GM21515 (cell line): ENCODE measurements around the gene HAUS8.
"Not testable (repeated sequence)": the region's sequence is repeated elsewhere in the genome, so short reads cannot be mapped to it uniquely, and the experiment has no call there.

Experiments used
- ATAC-seq: cut with Tn5 transposase; IDR thresholded peaks from one replicate; pipeline ENCODE4 v1.9.1; 2021; ENCODE audit not compliant: unreplicated experiment

HAUS8 gene

GRCh38 chr19:17037184-17037583 lies 38.1 kb downstream of the HAUS8 start:
- ATAC-seq, result no peak

DNA sequence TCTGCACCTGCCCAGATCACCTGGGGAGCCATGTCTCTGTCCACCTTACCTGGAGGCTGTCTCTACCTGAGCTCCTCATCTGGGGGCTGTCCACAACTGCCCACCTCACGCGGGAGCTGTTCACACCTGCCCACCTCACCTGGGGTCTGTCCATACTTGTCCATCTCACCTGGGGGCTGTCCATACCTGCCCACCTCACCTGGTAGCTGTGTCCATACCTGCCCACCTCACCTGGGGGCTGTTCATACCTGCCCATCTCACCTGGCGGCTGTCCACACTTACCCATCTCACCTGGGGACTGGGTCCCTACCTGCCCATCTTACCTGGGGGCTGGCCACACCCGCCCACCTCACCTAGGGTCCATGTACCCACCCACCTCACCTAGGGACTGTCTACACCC lies 38.6 kb downstream of the HAUS8 start:
- ATAC-seq, result no peak

DNA sequence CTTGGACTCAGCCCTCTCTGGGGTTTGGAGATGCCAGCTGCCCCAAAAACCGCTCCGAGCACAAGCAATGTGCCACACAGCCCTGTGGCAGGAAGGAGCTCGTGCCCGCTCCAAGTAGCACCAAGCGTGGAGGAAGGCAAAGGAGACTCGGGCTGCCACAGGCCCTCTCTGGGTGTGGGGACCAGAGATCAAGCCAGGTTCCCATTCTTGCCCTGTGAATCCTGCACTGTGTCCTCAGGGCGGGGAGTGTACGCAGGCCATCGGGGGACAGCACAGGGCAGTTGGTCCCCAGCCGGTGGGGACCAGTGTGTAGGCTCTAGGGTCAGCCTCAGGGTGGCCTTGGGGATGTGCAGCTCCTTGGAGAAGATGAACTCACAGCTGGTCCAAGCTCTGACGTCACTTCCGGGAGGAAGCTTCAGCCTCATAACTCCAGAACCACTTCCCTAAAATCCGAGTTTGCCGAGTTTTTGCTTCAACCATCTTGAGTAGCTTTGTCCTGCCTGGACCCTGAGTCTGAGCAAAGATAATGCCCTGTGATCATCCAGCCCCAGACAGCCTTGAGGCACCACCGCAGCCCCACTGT lies 39.3 kb downstream of the HAUS8 start:
- ATAC-seq, result no peak

DNA sequence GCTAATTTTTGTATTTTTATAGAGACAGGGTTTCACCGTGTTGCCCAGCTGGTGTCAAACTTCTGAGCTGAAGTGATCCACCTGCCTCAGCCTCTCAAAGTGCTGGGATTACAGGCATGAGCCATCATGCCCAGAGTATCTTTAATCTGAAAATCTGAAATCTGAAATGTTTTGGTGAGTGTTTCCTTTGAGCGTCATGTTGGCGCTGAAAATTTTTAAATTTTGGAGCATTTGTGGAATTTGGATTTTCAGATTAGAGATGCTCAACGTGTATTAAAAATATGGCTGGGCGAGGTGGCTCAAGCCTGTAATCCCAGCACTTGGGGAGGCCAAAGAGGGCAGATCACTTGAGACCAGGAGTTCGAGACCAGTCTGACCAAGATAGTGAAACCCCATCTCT lies 43.5 kb downstream of the HAUS8 start:
- ATAC-seq, result no peak

DNA sequence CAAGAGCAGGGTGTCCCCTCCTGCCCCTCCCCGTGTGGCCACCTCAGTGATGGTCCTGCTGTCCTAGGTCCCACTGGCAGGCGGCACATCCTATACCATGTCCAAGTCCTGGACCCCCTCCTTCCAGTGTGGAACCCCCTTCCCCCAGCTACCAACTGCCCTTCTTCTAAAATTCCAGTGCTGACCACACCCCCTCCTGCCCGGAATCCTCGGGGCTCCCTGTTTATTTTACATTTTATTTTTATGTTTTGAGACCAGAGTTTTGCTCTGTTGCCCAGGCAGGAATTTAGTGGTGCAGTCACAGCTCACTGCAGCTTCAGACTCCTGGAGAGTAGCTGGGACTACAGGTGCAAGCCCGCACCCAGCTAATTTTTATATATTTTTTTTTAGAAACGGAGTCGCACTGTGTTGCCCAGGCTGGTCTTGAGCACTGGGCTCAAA lies 47.7 kb downstream of the HAUS8 start:
- ATAC-seq, result no peak

- no peak for ATAC-seq
These were observed 48.3 kb downstream of the HAUS8 start, which contains the start of gene CPAMD8 for GRCh38 chr19:17026706-17027534. TSS of gene CPAMD8 (minus strand) at chr19:17026810. CDS start at chr19:17026642, 168 bp downstream.

GRCh38 chr19:17025991-17026658 lies 49.1 kb downstream of the HAUS8 start:
- no peak for ATAC-seq

GRCh38 chr19:17025361-17025760 lies 49.9 kb downstream of the HAUS8 start:
- ATAC-seq, result no peak

DNA sequence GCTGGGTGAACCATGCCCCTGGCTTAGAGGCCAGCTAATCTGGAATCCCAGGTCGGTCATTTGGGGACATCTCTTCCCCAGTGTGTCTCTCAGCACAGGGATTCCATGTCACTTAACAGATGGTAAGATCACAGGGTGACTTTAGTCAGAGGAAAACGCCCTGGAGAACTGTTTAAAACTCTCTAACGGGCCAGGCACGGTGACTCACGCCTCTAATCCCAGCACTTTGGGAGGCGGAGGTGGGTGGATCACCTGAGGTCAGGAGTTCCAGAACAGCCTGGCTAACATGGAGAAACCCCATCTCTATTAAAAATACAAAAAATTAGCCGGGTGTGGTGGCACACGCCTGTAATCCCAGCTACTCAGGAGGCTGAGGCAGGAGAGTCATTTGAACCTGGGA lies 50.3 kb downstream of the HAUS8 start:
- not testable (repeated sequence) for ATAC-seq

GRCh38 chr19:17023805-17024204 lies 51.4 kb downstream of the HAUS8 start:
- no peak for ATAC-seq

GRCh38 chr19:17022738-17023137 lies 52.5 kb downstream of the HAUS8 start:
- no peak for ATAC-seq

- no peak for ATAC-seq
These were observed 53.3 kb downstream of the HAUS8 start for GRCh38 chr19:17021793-17022590.

GRCh38 chr19:17021328-17021727 lies 53.9 kb downstream of the HAUS8 start:
- ATAC-seq, result no peak

GRCh38 chr19:17020823-17021222 lies 54.4 kb downstream of the HAUS8 start:
- no peak for ATAC-seq

DNA sequence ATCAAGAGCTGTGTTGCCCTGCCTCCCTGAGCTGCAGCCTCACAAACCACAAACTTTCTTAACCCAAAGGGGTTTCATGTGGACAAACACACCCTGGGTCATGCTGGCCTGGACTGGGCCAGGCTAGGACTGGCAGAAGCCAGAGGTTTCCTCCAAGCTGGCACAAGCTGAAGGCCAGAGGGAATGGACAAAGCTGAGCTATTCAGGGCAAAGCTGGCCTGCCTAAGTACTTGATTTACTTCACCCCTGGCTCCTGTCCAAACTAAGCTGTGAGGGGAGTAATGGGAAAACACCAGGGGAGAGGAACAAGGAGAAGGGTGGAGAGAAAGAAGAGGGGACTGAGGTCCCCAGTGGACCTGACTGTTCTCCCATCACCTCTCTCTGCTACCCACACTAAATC lies 54.9 kb downstream of the HAUS8 start:
- ATAC-seq, result no peak

DNA sequence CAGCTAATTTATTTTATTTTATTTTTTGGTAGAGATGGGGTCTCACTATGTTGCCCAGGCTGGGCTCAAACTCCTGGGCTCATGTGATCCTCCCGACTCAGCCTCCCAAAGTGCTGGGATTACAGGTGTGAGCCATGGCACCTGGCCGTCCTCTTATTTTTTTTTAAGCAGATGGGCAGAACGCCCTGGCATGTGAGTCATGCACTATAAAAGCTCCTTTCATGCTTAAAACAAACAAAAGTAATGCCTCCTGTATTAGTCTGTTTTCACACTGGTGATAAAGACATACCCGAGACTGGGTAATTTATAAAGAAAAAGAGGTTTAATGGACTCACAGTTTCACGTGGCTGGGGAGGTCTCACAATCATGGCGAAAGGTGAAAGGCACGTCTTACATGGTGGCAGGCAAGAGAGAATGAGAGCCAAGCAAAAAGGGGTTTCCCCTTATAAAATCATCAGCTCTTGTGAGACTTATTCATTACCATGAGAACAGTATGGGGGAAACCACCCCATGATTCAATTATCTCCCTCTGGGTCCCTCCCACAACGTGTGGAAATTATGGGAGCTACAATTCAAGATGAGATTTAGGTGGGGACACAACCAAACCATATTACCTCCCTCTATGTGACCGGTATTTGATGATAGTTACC lies 60.9 kb downstream of the HAUS8 start:
- ATAC-seq, result not testable (repeated sequence)

GRCh38 chr19:17011485-17011884 lies 63.8 kb downstream of the HAUS8 start:
- no peak for ATAC-seq

DNA sequence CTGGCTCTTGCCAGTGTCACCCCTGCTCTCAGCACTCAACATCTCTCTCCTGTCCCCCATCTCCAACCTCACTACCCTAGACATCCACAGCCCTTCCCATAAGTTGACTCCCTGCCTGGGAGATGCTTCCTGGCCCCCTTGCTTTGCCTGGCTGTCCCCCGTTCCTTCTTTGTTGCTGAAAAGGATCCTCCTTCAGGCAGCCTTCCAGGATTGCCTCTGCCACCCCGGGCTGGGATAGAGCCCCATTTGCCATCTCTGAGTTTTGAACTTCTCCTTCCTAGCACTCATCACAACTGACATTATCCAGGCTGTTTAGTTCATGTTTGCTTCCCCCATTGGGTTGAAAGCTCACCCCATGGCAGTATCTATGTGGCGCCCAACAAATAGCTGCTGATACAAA lies 68.7 kb downstream of the HAUS8 start:
- no peak for ATAC-seq

DNA sequence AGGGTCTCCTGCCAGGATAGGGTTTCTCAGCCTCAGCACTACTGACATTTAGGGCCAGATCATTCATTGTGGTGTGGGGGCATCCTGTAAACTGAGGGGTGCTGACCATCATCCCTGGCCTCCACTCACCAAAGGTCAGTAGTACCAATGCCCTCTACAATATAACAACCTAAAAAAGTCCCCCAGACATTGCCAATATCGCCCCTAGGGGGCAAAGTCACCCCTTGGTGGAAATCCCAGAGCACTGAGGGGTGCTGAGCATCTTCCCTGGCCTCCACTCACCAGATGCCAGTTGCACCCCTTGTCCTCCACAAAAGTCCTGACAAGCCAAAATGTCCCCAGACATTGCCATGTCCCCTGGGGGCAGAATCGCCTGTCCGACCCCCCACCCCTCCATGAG lies 70.3 kb downstream of the HAUS8 start:
- ATAC-seq, result no peak

GRCh38 chr19:17004386-17004785 lies 70.9 kb downstream of the HAUS8 start:
- no peak for ATAC-seq

- no peak for ATAC-seq
These were observed 72.8 kb downstream of the HAUS8 start for GRCh38 chr19:17002455-17002854.
